Left renal cortex interstitium (tissue), 4 donors: Measurements from ENCODE around the gene TTF2. TPM values are rescaled to one million over a fixed set of nuclear protein-coding genes. Genes with fewer than 3 reads are reported as not detected.

Experiments
- DNase-seq, 4 donors: peaks; one replicate each; pipeline ENCODE4 v3.0.0-alpha.2; 2013; ENCODE audit warnings: low read depth in 4 of 4, low spot score in 2 of 4, missing footprints in 1 of 4
- polyA plus RNA-seq, 4 donors: library from polyadenylated mRNA; unstranded; fragments of 120-200 nt; gene quantifications; one replicate each; pipeline ENCODE4 v1.2.1, GENCODE V29; 2013; ENCODE audit not compliant: insufficient read length in 4 of 4

The TTF2 gene
- polyA plus RNA-seq, 4 donors = 16.7 to 25.3 (median 22.2) TPM

DNA sequence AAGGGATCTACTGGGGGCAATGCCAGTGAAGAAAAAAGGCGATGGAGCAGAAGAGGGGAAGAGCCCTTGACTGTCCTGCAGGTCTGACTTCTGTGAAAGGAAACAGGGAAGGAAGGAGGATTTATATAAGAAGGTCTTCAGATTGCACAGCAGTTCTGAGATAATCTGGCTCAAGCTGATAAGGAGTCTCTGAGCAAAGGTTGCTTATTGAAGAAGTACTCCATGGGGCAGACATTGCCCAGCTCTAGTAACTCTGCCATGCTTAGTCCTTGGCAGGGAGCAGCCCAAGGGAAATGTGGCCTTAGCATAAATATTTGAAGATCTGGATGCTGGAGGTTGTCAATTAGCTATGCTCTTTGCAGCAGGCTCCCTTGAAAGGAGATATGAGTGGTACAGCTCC lies 15.9 kb upstream of the TTF2 start:
- DNase-seq = no peak

GRCh38 chr1:117045644-117046043 lies 14.5 kb upstream of the TTF2 start:
- no peak for DNase-seq

GRCh38 chr1:117046781-117047180 lies 13.3 kb upstream of the TTF2 start:
- no peak for DNase-seq

DNA sequence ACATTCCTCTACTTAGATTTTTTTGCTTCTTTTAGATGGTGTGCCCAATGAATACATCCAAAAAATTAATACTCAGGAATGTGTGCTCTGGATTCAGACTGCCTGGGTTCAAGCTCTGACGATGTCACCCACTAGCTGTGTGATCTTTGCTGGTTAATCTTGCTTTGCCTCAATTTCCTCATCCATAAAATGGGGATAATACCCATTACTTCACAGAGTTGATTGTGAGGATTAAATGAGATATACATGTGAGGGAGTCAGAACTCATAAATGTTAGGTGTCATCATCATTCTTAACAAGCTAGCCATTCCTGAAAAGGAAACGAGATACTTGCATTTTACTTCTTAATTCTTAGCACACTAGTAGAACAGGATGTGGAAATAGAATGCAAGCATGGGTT lies 12.9 kb upstream of the TTF2 start:
- no peak for DNase-seq

DNA sequence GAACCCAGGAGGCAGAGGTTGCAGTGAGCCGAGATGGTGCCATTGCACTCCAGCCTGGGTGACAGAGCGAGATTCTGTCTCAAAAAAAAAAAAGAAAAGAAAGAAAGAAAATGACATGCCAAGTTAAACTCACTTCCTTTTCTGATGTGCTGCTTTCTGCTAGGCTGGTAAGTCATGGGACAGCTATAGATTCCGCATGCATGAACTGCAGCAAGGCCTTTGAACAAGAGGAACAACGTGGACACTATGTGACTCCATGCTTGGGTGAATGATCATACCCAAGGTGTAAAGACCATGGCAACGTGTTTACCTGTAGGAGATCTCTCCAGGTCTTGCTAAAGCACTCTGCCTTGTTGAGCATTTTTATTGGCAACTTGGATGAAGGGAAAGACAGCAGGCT lies 10.3 kb upstream of the TTF2 start:
- DNase-seq = no peak

DNA sequence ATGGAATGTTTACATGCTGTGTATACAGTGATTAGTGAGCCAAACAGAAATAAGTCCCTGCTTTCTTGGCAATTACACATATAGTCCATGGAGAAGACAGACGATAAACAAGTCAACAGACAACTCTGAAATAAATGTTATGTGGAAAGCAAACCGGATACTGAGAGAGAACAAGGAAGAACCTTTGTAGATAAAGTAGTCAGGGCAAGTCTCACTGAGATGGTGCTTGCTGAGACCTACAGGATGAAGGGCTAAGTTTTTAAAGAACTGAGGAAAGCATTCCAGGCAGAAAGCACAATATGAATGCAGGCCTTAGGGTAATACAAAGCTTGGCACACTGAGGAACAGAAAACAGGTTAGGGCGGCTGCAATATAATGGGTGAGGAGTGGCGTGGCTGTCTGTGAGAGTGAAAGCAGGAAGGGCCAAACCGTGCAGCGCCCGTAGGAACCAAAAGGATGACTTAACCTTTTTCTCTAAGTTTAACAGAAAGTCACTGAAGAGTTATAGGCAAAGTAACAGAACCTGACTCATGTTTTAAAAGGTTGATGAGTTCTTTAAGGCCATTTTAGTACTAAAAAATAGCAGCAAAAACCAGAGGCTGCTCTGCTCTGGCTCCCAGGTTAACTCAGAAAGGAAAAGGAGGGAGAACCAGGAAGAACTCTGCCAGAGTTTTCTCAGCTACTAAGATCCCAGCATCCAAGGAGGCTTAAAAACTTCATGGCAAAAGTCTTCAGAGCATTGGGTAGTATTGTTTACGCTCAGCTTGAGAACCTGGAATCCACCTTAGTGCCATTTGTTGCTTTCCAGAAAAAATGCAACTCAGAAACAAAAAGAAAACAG lies 8.7 kb upstream of the TTF2 start:
- no peak for DNase-seq

- no peak for DNase-seq
Measured at GRCh38 chr1:117054068-117054467, 6.1 kb upstream of the TTF2 start.

DNA sequence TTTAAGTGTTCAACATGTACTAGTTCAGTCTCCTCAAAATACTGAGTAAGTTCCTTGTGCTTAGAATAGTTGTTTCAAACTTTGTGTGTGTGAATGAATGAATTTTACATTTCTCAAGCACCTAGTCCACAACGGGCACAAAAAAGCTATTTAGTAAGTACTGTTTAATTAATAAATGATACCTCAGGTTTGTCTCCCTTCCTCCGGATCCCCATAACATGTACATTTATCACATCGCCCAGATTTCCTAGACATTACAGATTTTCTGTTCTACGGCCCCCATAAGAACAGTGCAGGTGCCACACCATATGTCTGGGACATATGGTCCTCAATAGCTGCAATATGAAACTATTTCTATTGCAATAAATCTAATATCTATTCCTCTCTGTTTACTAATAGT lies 1.3 kb upstream of the TTF2 start:
- no peak for DNase-seq

DNA sequence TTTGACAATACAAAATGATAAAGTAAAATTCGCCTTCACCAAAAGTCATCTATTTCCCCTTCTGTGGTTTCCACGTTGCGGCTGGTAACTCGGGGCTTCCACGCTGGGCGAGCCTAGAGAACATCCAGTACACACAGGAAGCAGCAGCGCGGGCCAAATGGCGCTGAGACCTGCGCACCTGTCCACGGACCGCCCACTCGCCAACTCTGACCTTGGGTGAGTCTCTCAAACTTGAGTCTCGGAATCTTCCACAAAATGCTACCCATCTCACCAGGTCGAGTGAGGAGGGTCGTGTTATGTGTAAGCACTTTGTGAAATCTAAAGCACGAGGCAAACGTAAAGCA lies 820 bp upstream of the TTF2 start:
- peak in 1 of 4 donors; percentile 55 for DNase-seq

DNA sequence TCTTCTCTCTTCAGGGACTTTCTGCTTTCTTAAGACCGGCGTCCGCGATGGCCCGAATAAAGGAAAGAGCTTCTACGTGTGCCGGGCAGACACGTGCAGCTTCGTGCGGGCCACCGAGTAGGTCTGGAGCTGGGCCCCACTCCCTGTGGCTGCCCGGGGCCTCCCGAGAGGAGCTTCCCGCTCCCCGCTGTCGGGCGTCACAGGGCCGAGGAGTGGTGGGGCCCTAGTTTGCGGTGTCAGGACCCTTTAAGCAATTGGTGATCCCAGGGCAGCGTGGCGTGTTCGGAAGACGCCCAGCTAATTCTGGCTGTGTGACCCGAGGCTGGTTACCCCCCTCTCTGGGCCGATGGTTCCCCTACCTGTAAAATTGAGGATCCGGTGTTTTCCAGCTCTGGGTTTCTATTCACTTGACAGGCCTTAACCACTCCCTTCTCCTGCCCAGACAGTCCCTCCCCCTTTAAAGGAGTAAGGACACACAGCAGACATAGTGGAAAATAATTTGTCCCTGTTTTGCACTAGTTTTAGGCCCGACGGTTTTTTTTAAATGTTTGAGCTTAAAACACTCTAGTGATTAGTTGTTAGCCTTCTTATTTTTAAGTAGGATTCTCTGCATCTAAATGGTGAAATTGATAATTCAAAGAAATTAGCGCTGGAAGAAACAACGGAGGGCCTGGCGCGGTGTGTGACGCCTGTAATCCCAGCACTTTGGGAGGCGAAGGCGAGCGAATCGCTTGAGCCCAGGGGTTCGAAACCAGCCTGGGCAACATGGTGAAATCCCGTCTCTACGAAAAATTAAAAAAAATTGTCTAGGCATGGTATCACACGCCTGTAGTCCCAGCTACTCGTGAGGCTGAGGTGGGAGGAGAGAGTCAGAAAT lies 553 bp downstream of the TTF2 start:
- no peak for DNase-seq

- DNase-seq = no peak
Measured at GRCh38 chr1:117061986-117062415, 1.9 kb downstream of the TTF2 start.

- DNase-seq = no peak
Measured at GRCh38 chr1:117066367-117066766, 6.2 kb downstream of the TTF2 start.

- no peak for DNase-seq
Measured at GRCh38 chr1:117067533-117068370, 7.6 kb downstream of the TTF2 start.

DNA sequence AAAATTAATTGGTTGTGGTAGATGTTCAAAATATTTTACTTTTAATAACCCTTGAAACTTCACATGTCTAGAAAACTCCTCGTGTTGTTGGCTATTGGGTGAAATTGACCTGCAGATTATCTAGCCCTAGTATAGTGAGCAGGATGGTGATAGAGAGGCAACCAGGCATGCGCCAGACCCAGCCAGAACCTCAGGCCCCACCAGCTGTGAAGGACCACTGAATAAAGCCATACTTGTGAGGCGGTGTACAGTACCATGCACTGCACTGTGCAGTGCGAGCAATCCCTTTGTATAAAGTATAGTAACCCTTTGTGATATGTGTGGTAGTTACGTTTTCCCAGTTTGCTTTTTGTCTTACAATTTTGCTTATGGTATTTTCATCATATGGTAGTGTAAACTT lies 8.5 kb downstream of the TTF2 start:
- DNase-seq = no peak

- no peak for DNase-seq
Measured at GRCh38 chr1:117069220-117069844, 9.2 kb downstream of the TTF2 start.

DNA sequence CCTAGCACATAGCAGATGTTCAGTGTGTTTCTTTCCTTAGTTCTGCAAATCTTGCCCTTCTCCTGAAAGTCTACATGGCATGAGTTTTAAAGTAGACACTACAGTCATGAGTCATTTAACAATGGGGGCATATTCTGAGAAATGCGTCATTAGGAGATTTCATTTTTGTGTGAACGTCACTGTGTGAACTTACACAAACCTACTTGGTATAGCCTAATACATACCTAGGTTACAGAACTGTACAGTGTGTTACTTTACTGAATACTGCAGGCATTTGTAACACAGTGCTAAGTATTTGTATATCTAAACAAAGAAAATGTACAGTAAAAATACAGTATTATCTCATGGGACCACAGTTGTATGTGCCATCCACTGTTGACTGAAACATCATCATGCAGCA lies 10.0 kb downstream of the TTF2 start:
- no peak for DNase-seq

DNA sequence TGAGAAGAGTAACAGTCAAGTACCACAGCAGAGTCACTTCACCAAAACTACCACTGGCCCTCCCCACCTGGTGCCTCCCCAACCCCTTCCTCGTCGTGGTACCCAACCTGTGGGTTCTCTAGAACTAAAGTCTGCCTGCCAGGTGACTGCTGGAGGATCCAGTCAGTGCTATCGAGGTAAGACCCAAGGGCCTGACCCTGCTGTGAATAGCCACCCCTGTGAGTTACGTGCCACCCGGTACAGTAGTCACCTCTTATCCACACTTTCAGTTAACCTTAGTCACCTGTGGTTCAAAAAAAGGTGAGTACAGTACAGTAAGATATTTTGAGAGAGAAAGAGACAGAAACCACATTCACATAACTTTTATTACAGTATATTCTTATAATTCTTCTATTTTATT lies 16.5 kb downstream of the TTF2 start:
- no peak for DNase-seq

- DNase-seq = no peak
Measured at GRCh38 chr1:117077267-117077666, 17.1 kb downstream of the TTF2 start.

DNA sequence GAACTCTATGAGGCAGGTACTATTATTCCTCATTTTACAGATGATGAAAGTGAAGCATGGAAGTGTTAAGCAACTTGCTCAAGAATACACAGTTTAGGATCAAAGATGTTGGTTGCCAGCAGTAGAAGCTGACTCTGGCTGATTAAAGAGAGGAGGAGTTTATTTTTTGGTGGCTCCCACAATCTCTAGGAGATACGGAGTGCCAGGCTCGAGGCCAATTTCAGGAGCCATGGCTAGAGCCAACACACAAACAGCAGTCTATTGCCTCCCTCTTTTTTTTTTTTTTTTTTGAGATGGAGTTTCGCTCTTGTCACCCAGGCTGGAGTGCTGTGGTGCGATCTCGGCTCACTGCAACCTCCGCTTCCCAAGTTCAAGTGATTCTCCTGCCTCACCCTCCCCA lies 19.6 kb downstream of the TTF2 start:
- DNase-seq = no peak

DNA sequence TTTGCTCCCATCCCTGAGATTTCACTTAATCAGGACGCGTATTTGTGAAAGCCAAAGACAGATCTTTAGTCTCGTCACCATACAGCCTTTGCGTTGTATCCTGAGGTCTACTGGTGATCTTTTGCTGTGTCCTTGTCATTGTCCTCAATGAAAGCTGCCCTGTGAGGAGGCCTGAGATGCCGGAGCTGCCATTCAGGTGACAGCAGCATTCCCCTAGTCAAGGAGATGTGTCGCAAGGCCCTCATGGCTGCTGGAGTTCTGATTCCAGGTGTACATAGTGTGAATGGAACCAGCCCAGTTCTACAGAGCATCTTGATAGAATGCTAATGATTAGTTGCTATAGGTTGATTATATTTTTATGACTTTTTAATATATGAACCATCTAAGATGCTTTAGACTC lies 24.1 kb downstream of the TTF2 start:
- no peak for DNase-seq

- DNase-seq = no peak
Measured at GRCh38 chr1:117087686-117088085, 27.6 kb downstream of the TTF2 start.
